HG02642 (cell line): Measurements from ENCODE around the gene TRIM23.

Source experiments
- ATAC-seq: cut with Tn5 transposase; IDR thresholded peaks from one replicate; pipeline ENCODE4 v1.9.1; 2021; ENCODE audit warnings: mild to moderate bottlenecking; ENCODE audit not compliant: unreplicated experiment, poor library complexity

Gene TRIM23

DNA sequence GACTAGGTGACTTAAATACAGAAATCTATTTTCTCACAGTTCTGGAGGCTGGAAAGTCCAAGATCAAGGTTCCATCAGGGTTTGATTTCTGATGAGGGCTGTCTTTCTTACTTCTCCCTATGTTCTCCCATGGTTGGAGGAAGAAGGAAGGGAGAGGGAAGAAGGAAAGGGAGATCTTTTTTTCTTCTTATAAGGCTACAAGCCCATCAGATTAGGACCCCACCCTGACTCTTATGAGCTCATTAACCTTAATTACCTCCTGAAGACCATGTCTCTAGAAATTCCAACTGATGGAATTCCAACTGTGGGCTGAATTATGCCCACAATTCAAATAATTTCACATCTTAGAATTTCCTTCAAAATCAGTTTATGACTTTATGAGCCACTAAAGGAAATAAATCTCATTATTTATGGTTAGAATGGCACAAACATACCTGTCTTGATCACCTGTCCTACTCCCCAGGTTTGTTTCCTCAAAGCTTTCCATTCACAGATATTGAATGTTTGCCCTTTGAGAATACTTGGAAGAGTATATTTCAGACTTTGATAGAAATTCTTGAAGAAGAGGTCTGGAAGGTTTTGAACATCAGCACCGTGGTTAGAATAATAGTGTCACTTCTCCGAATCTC is 53.4 kb downstream of the TRIM23 start:
- no peak for ATAC-seq

DNA sequence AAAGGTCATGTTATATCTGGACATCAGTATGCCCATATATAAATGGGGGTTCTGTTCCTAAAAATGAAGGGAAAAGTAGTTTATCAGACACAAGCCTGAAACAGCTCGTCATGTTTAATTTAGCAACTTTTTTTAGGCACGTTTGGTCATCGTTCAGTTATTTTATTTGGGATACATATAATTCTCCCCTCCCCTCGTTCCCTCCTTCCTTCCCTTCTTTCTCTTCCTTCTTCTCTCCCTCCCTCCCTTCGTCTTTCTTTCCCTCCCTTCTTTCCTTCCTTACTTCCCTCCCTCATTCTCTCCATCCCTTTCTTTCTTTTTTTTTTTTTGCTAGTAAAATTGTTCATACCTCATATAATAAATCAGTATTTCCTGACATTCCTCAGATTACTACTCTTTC is 57.6 kb downstream of the TRIM23 start:
- ATAC-seq = no peak

DNA sequence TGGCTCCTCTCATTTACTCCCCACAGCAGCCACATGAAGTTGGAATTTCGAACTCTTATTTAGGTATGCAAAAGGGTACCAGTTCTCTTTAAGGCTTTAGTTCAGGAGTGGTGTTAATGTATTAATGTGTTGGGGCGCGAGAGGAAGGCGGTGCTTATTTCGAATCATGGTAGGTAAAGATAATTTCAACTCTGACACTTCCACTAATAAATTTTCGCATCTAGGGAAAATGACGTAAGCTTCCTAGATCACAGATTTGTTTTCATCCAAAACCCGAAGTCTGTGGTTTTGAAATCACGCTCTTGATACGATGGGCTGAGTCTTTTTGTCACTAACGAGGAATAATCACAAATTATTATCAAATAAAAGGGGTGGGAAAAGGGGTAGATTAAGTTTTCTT is 60.4 kb downstream of the TRIM23 start:
- no peak for ATAC-seq

DNA sequence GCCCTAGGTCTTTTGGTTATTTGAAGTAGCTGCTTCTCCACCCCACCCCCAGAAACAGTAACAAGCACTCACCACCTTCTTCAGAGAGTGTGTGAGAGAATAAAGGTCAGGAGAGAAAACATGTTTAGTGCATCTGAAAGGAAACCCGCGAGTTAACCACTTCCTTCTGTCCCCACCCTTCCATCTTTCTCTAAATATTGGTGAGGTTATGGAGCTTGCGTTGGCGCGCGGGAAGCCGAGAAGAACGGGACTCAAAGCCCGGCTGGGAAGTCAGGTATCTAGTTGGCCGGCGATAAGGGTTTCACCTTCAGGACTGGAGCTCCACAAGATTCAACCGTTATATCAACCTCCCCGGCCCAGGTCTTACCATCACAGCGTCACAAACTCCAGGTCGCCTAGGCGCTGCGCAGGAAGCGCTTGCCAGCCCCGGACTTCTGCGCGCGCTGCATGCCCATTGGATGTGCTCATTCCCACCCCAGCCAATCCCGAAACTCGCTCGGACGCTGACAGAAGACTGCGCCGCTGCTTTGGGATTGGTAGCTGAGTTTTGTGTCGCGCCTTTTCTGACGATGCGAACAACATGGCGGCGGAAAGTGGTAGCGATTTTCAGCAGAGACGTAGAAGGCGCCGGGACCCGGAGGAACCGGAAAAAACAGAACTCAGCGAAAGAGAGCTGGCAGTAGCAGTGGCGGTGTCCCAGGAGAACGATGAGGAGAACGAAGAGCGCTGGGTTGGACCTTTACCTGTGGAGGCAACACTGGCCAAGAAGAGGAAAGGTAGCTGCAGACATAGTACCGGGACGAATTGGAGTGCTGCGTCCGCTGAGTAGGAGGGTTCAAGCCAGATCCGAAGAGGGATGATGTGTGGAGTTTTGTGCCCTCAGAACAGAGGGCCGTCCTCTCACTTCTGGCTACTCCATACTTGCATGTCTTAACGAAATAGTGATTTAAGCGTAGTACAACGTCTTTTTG is 61.1 kb downstream of the TRIM23 start, which contains the start of the genes CENPK and PPWD1:
Gene CENPK (minus strand): TSS at position 438 of the 971 bp plus-strand sequence. CDS start 8,261 bp downstream, outside the sequence.
Gene PPWD1 (plus strand): TSS at position 566 of the 971 bp plus-strand sequence. CDS start 15 bp downstream, at position 581.
- ATAC-seq = peak; percentile 99

DNA sequence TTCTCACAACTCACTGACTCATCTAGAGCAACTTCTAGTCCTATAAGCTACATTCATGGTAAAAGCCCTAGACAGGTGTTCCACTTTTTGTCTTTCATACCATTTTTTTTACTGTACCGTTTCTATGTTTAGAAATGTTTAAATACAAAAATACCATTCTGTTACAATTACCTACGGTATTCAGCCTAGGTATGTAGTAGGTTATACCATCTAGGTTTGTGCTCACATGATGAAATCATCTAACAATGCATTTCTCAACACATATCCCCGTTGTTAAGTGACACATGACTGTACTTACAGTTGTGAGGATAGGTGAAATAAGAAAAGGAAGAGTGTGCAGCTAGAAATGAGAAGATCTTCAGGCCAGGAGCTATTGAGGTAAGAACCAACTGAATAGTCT is 67.4 kb downstream of the TRIM23 start:
- no peak for ATAC-seq

DNA sequence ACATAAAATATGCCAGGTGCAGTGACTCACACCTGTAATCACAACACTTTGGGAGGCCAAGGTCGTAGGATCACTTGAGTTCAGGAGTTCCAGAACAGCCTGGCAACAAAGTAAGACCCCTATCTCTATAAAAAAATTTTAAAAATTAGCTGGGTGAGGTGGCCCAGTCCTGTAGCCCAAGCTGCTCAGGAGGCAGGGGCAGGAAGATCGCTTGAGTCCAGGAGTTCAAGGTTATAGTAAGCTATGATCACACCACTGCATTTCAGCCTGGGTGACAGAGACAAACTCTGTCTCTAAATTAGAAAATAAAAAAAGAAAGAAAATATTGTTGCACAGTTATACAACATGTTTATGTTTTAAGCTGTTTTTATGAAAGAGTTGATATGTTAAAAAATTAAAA is 68.0 kb downstream of the TRIM23 start:
- no peak for ATAC-seq

DNA sequence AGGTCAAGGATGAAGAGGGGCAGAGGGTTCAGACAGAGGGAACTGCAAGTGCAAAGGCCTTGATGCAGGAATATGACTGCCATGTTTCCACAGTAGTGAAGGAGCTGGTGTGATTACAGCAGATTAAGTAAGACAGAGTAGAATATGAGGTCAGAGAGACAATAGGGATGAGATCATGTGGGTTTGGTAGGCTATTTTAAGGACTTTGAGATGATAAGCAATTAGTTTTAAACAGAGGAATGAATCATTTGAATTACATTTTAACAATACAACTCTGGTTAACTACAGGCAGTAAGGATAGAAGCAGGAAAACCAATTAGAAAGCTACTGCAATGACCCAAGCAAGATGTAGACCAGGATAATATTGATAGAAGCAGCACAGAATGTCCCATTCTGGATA is 68.8 kb downstream of the TRIM23 start:
- ATAC-seq = no peak

DNA sequence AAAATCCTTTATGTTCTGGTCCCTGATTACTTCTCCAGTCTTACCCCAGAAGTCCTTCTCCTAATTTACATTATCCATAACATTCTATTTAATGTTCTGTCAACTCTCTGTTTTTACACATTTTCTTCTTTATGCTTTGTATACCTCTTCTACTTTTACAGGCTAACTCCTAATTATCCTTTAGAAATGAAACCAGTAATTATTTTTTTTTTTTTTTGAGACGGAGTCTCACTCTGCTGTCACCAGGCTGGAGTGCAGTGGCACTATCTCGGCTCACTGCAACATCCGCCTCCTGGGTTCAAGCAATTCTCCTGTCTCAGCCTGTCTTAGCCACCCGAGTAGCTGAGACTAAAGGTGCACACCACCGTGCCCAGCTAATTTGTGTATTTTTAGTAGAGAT is 70.2 kb downstream of the TRIM23 start:
- no peak for ATAC-seq

DNA sequence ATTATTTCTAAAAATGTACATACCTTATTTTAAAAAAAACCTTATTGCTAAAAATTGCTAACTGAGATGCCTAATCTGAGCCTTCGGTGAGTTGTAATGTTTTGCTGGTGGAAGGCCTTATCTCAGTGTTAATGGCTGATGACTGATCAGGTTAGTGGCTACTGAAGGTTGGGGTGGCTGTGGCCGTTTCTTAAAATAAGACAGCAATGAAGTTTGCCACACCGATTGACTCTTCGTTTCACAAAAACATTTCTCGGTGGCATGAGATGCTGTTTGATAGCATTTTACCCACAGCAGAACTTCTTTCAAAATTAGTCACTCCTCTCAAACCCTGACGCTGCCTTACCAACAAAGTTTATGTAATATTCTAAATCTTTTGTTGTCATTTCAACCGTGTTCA is 75.9 kb downstream of the TRIM23 start:
- no peak for ATAC-seq

DNA sequence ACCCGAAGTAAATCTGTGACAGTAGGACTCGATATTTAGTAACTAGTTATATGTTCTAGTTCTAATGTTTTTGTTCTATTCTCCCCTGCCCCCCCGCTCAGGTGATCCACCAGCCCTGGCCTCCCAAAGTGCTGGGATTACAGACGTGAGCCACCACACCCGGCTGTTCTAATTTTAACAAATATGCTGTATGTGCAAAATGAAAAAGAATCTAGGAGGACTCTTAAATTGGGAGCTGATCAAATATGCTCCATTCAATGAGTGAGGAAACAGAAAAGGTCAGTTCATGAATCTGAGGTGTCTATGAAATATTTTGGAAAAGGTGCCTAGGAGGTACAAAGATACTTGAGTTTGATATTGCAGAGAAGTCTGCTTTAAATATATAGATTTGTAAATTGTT is 78.0 kb downstream of the TRIM23 start:
- ATAC-seq = no peak

DNA sequence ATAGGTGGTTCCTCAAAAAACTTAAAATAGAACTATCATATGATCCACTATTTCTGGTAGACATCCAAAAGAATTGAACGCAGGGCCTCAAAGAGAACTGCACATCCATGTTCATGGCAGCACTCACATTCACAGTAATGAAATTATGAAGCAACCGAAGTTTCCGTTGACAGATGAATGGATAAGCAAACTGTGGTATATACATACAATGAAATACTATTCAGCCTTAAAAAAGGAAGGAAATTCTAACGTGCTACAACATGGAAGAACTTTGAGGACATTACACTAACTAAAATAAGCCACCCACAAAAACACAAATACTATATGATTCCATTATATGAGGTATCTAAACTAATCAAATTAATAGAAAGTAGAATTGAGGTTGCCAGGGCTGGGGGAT is 79.7 kb downstream of the TRIM23 start:
- no peak for ATAC-seq

DNA sequence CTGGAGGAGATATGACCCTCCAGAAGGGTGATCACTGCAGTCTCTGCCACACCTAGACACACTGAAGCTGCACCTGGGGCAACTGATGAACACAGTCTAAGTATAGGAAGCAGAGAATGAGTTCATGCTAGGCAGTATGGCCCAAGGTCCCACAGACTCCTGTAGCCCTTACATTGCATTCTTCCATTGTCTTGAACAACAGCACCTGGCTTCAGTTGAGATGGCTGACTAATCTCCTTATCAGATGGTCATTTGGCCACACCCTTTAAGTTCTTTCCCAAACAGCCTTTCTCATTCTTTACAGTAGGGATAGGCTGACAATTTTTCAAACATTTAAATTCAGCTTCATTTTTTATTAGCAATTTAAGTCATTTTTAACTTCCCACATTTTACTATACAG is 84.3 kb downstream of the TRIM23 start:
- no peak for ATAC-seq
